HEK293T (cell line): ENCODE measurements around the gene HPS3.

Source experiments
- BHLHE40 ChIP-seq: fragments of 450-650 bp; IDR thresholded peaks from 2 replicates; pipeline ENCODE4 v1.6.1; 2016; ENCODE audit warnings: mild to moderate bottlenecking, moderate library complexity, borderline replicate concordance
- ELF4 ChIP-seq: fragments of 450-650 bp; IDR thresholded peaks from 2 replicates; pipeline ENCODE4 v1.6.1; 2017; ENCODE audit warnings: antibody characterized with exemption
- FOXA1 ChIP-seq: fragments of 450-650 bp; IDR thresholded peaks from 2 replicates; pipeline ENCODE4 v1.6.1; 2016; ENCODE audit warnings: mild to moderate bottlenecking
- LEF1 ChIP-seq: fragments of 450-650 bp; IDR thresholded peaks from 2 replicates; pipeline ENCODE4 v1.6.1; 2017; ENCODE audit warnings: mild to moderate bottlenecking, borderline replicate concordance
- NFRKB ChIP-seq: fragments of 450-650 bp; IDR thresholded peaks from 2 replicates; pipeline ENCODE4 v1.6.1; 2016; ENCODE audit warnings: mild to moderate bottlenecking, moderate library complexity
- SP1 ChIP-seq: fragments of 450-650 bp; IDR thresholded peaks from 2 replicates; pipeline ENCODE4 v1.6.1; 2017
- SUZ12 ChIP-seq: fragments of 450-650 bp; IDR thresholded peaks from 2 replicates; pipeline ENCODE4 v1.6.1; 2016; ENCODE audit warnings: mild to moderate bottlenecking
- ZNF384 ChIP-seq: fragments of 450-650 bp; IDR thresholded peaks from 2 replicates; pipeline ENCODE4 v1.6.1; 2016

DNA sequence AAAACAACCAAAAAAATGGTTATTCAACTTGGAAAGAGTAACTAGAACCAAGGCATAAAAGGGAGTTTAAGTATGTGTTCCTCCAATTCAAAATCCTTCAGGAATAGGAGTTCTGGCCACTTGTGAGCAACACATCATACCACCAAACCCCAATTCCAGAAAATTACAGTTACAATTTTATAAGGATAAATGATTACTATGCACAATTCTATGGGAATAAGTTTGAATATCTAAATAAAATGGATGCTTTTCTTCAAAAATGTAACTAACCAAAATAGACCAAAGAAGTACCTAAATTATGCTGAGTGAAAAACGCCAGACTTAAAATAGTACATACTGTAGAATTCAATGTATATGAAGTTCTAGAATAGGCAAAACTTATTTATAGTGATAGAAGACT lies 47.7 kb upstream of the HPS3 start:
- no peak for TF ChIP-seq NFRKB
- TF ChIP-seq ELF4 = no peak
- TF ChIP-seq SUZ12 = no peak
- no peak for TF ChIP-seq LEF1
- no peak for TF ChIP-seq ZNF384
- no peak for TF ChIP-seq BHLHE40
- no peak for TF ChIP-seq SP1
- TF ChIP-seq FOXA1 = no peak
